Measurements from ENCODE around the gene MBLAC1. TPM values are rescaled to one million over a fixed set of nuclear protein-coding genes. Genes with fewer than 3 reads are reported as not detected.
A peak's percentile ranks its signal among the peaks of the same experiment; 100 is the strongest.

The MBLAC1 gene
- total and polyA plus RNA-seq, 9 of the 15 experiments (the other 6 are each of a cell fraction or from before 2014, with no cell fraction given) = 0.03 to 3.1 (median 0.52) TPM

DNA sequence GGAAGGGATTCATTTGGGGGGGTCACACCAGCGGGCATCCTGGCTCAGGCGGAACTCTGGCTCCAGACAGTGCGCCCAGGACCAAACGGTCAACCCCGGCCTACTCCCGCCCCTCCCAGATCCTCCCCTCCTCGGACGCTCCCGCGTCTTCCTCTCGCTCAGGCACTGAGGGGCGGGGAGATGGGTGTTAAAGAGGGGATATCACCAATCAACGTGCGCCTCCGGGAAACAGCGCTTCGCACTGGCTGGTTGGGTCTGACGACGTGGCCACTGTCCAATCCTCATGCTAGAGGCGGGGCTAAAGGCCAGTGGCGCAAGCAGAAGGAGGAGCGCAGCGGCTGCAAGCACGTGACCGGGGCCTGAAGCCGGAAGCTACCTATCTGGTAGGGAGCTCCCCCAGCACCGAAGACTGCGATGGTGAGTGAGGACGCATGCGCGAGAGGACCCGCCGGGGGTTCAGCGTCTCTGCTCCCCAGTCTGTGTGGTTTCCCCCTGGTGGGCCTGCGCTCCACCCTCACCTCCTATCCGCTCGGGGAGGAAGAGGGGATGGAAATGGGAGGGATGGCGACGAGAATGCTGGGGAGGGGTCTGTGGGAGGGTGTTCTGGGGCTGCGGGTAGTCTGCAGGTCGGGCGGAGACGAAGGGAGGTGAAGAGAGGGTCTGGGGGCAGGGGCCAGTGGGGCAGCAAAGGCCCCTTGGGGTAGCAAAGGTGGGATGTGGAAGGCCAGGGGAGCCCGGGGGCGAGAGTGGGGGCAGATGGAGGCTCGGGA, 22.0 kb downstream of the MBLAC1 start, which contains the start of gene LAMTOR4 (continued):
- TF ChIP-seq ZNF311 (CRISPR knock-in tag; IDR thresholded peaks at IDR 0.05) = no peak
- no peak for TF ChIP-seq EWSR1 (IDR thresholded peaks at IDR 0.05; ENCODE audit: borderline replicate concordance, low read depth, partially characterized antibody)
- TF ChIP-seq, protein P1, sequence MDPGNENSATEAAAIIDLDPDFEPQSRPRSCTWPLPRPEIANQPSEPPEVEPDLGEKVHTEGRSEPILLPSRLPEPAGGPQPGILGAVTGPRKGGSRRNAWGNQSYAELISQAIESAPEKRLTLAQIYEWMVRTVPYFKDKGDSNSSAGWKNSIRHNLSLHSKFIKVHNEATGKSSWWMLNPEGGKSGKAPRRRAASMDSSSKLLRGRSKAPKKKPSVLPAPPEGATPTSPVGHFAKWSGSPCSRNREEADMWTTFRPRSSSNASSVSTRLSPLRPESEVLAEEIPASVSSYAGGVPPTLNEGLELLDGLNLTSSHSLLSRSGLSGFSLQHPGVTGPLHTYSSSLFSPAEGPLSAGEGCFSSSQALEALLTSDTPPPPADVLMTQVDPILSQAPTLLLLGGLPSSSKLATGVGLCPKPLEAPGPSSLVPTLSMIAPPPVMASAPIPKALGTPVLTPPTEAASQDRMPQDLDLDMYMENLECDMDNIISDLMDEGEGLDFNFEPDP (CRISPR knock-in tag; IDR thresholded peaks at IDR 0.05) = no peak
- no peak for TF ChIP-seq ZNF217 (CRISPR knock-in tag; IDR thresholded peaks at IDR 0.05)
- no peak for TF ChIP-seq HNRNPUL1 (IDR thresholded peaks at IDR 0.05; ENCODE audit: low read length)
- TF ChIP-seq, protein P2, sequence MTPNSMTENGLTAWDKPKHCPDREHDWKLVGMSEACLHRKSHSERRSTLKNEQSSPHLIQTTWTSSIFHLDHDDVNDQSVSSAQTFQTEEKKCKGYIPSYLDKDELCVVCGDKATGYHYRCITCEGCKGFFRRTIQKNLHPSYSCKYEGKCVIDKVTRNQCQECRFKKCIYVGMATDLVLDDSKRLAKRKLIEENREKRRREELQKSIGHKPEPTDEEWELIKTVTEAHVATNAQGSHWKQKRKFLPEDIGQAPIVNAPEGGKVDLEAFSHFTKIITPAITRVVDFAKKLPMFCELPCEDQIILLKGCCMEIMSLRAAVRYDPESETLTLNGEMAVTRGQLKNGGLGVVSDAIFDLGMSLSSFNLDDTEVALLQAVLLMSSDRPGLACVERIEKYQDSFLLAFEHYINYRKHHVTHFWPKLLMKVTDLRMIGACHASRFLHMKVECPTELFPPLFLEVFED (CRISPR knock-in tag; conservative IDR thresholded peaks at IDR 0.05) = peak; percentile 75; the same call in 1 of the 2 replicates
- no peak for TF ChIP-seq MCM7 (IDR thresholded peaks at IDR 0.05)
- no peak for TF ChIP-seq ATF1 (CRISPR knock-in tag; IDR thresholded peaks at IDR 0.05)
- peak; percentile 95 for TF ChIP-seq ATF1 (tag; IDR thresholded peaks at IDR 0.05)
- TF ChIP-seq ZNF695 (CRISPR knock-in tag; IDR thresholded peaks at IDR 0.05) = no peak
- no peak for TF ChIP-seq HOXB6 (CRISPR knock-in tag; IDR thresholded peaks at IDR 0.05; ENCODE audit: borderline replicate concordance)
- TF ChIP-seq XRCC3 (IDR thresholded peaks at IDR 0.05) = no peak
- TF ChIP-seq, protein P3, sequence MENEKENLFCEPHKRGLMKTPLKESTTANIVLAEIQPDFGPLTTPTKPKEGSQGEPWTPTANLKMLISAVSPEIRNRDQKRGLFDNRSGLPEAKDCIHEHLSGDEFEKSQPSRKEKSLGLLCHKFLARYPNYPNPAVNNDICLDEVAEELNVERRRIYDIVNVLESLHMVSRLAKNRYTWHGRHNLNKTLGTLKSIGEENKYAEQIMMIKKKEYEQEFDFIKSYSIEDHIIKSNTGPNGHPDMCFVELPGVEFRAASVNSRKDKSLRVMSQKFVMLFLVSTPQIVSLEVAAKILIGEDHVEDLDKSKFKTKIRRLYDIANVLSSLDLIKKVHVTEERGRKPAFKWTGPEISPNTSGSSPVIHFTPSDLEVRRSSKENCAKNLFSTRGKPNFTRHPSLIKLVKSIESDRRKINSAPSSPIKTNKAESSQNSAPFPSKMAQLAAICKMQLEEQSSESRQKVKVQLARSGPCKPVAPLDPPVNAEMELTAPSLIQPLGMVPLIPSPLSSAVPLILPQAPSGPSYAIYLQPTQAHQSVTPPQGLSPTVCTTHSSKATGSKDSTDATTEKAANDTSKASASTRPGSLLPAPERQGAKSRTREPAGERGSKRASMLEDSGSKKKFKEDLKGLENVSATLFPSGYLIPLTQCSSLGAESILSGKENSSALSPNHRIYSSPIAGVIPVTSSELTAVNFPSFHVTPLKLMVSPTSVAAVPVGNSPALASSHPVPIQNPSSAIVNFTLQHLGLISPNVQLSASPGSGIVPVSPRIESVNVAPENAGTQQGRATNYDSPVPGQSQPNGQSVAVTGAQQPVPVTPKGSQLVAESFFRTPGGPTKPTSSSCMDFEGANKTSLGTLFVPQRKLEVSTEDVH (IDR thresholded peaks at IDR 0.05; ENCODE audit: low read depth, partially characterized antibody) = peak; percentile 82
- peak; percentile 39; the same call in 1 of the 2 replicates for TF ChIP-seq MXI1 (IDR thresholded peaks at IDR 0.05; ENCODE audit: low read depth, low read length)
- peak; percentile 44; the same call in 1 of the 2 replicates for TF ChIP-seq ZEB2 (IDR thresholded peaks at IDR 0.05)
- peak; percentile 51; the same call in 1 of the 2 replicates for TF ChIP-seq HDAC2 (IDR thresholded peaks at IDR 0.05)
- no peak for TF ChIP-seq ZBTB8A (IDR thresholded peaks at IDR 0.05; ENCODE audit: partially characterized antibody)
- no peak for TF ChIP-seq KLF16 (IDR thresholded peaks at IDR 0.05)
- 0 out of 2 replicates have a peak, but pooled peaks have one; percentile 43 for TF ChIP-seq RHOXF2B (CRISPR knock-in tag; conservative IDR thresholded peaks at IDR 0.05)
- peak; percentile 89 for TF ChIP-seq RBFOX2 (IDR thresholded peaks at IDR 0.05; ENCODE audit: low read depth, low read length)
- TF ChIP-seq ZNF766 (CRISPR knock-in tag; conservative IDR thresholded peaks at IDR 0.05) = no peak
- TF ChIP-seq NBN (IDR thresholded peaks at IDR 0.05; ENCODE audit: low read depth) = no peak; the same call in 1 of the 2 replicates
- TF ChIP-seq, protein P4, sequence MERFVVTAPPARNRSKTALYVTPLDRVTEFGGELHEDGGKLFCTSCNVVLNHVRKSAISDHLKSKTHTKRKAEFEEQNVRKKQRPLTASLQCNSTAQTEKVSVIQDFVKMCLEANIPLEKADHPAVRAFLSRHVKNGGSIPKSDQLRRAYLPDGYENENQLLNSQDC (CRISPR knock-in tag; IDR thresholded peaks at IDR 0.05) = no peak
- peak; percentile 99 for TF ChIP-seq FOS (IDR thresholded peaks at IDR 0.05; ENCODE audit: extremely low read depth, insufficient read length)
- peak; percentile 95 for TF ChIP-seq ELF1 (tag; IDR thresholded peaks at IDR 0.05)
- no peak for TF ChIP-seq DACH1 (IDR thresholded peaks at IDR 0.05; ENCODE audit: partially characterized antibody)
